ENCODE data around the gene APP. TPM values are rescaled to one million over a fixed set of nuclear protein-coding genes. Genes with fewer than 3 reads are reported as not detected.
A peak's percentile ranks its signal among the peaks of the same experiment; 100 is the strongest.

The APP gene
- total RNA-seq, 1 experiment from 2014 or later: 472 TPM

GRCh38 chr21:25967901-25968438, 202.6 kb downstream of the APP start:
- no TSS peak for BruUV-seq (replicated peaks)
- no peak overlapping the region for H3K4me3 Mint-ChIP-seq (ENCODE audit: unreplicated experiment)
- DNase-seq (ENCODE audit: unreplicated experiment): no peak
- intact Hi-C loops (cut with micrococcal nuclease): no loop called here
- H3K36me3 Mint-ChIP-seq (ENCODE audit: insufficient read depth, unreplicated experiment): peaks cover 48% of the 10 kb centered on the region
- H3K27ac Mint-ChIP-seq (ENCODE audit: low read depth, unreplicated experiment): peak overlapping the region; percentile 69
- TF ChIP-seq, protein P1, sequence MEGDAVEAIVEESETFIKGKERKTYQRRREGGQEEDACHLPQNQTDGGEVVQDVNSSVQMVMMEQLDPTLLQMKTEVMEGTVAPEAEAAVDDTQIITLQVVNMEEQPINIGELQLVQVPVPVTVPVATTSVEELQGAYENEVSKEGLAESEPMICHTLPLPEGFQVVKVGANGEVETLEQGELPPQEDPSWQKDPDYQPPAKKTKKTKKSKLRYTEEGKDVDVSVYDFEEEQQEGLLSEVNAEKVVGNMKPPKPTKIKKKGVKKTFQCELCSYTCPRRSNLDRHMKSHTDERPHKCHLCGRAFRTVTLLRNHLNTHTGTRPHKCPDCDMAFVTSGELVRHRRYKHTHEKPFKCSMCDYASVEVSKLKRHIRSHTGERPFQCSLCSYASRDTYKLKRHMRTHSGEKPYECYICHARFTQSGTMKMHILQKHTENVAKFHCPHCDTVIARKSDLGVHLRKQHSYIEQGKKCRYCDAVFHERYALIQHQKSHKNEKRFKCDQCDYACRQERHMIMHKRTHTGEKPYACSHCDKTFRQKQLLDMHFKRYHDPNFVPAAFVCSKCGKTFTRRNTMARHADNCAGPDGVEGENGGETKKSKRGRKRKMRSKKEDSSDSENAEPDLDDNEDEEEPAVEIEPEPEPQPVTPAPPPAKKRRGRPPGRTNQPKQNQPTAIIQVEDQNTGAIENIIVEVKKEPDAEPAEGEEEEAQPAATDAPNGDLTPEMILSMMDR (IDR thresholded peaks at IDR 0.05; ENCODE audit: unreplicated experiment): no peak
- ChIA-PET CTCF (interaction anchor here (0.6 to 1.0 kb wide), 5 partner anchors 11 to 69 kb away, joined by 3 to 4 read pairs (median 3); no protein-coding TSS in a partner anchor), POLR2A (interaction anchor here (0.9 to 2.1 kb wide), 3 partner anchors 13 to 15 kb away, joined by 3 to 7 read pairs (median 4); no protein-coding TSS in a partner anchor)
- H3K27me3 Mint-ChIP-seq (ENCODE audit: insufficient read depth, unreplicated experiment): no peaks in the 10 kb centered on the region
- peaks cover 12% of the 10 kb centered on the region for H3K9me3 Mint-ChIP-seq (ENCODE audit: unreplicated experiment)
- H3K4me1 Mint-ChIP-seq (ENCODE audit: insufficient read depth, unreplicated experiment): peaks cover 26% of the 10 kb centered on the region

DNA sequence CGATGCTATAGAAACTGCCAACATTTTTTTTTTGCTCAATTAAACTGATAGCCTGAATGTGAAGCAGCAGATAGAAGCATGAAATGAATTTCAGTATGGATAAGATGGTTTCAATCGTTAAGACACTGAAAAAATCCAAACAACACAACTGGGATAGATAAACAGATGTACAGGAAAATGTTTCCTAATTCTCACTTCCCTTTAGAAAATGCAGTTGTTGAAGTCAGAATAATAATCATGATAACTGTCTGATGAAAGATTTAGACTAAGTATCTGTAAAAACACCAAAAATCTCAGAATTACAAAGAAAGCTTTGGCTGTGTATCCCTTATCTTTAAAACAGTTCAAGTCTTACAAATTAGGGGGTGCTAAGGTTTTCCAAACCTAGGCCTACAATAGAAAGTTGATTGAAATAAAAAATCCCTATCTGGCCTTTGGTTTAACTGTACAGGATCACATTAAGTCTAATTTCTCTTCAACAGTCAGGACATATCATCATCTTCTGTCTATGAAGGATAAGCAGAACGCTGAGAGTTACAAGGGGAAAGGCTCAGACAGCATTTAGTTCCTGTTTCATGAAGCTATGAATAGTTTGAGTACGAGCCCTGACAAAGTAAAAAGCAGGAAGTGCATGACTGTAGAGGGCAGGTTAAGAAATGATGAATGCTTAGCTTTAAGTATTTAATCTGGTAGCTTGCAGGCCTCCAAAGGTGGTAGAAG, 203.2 kb downstream of the APP start:
- peak overlapping the region; percentile 69 for H3K27ac Mint-ChIP-seq (ENCODE audit: low read depth, unreplicated experiment)
- TF ChIP-seq, protein P1 (IDR thresholded peaks at IDR 0.05; ENCODE audit: unreplicated experiment): no peak
- peaks cover 48% of the 10 kb centered on the region for H3K36me3 Mint-ChIP-seq (ENCODE audit: insufficient read depth, unreplicated experiment)
- H3K4me1 Mint-ChIP-seq (ENCODE audit: insufficient read depth, unreplicated experiment): peaks cover 32% of the 10 kb centered on the region
- H3K27me3 Mint-ChIP-seq (ENCODE audit: insufficient read depth, unreplicated experiment): no peaks in the 10 kb centered on the region
- CTCF ChIA-PET: interaction anchor here (0.6 to 1.0 kb wide), 3 partner anchors 11 to 155 kb away, joined by 3 to 5 read pairs (median 3); no protein-coding TSS in a partner anchor
- no peak overlapping the region for H3K4me3 Mint-ChIP-seq (ENCODE audit: unreplicated experiment)
- peak; percentile 9 for DNase-seq (ENCODE audit: unreplicated experiment)
- POLR2A ChIA-PET: interaction anchor here (1.6 to 2.1 kb wide), 2 partner anchors 13 kb away, joined by 4 to 7 read pairs; no protein-coding TSS in a partner anchor
- peaks cover 12% of the 10 kb centered on the region for H3K9me3 Mint-ChIP-seq (ENCODE audit: unreplicated experiment)
- no TSS peak for BruUV-seq (replicated peaks)
- intact Hi-C loops (cut with micrococcal nuclease): no loop called here

DNA sequence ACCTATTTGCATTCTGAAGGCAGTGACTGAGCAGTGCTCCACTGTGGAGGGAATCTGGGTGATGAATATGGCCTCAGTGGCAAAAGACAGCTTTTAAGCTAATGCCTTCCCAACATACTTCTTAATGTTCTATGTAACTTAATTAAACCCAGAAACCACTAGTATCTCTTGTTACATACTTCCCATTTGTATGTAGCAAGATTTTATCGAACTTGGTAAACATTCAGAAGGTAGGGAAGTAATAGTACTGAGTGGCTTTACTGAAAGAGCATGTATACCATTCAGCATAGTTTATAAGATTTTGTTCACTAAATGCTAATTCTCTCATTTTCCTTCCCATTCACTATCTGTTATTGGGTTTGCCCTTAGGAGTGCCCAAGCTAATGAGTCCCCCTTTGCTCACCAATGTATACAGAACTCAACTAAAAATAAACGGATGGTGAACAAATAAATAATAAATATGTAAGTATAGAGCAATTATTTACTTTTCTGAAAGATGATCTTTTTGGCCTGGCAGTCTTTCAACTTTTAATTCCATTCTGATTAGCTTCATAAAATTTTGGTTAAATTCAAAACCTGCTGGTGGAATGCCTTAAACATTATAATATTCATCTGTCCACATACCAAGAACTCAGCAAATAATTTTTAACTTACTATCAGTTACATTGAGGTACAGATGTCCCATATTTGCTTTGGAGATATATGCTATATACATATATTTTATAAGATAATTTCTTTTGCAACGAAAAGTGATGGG, 204.4 kb downstream of the APP start:
- Mint-ChIP-seq H3K36me3 (ENCODE audit: insufficient read depth, unreplicated experiment) (peaks cover 38% of the 10 kb centered on the region), H3K4me1 (ENCODE audit: insufficient read depth, unreplicated experiment) (peaks cover 32% of the 10 kb centered on the region), H3K27me3 (ENCODE audit: insufficient read depth, unreplicated experiment) (no peaks in the 10 kb centered on the region), H3K4me3 (ENCODE audit: unreplicated experiment) (no peak overlapping the region), H3K27ac (ENCODE audit: low read depth, unreplicated experiment) (peak overlapping the region; percentile 69), H3K9me3 (ENCODE audit: unreplicated experiment) (peaks cover 2% of the 10 kb centered on the region)
- no peak for DNase-seq (ENCODE audit: unreplicated experiment)
- intact Hi-C loops (cut with micrococcal nuclease): no loop called here
- POLR2A ChIA-PET: interaction anchor here (0.6 kb wide), 1 partner anchor 204 kb away, joined by 3 read pairs; no protein-coding TSS in a partner anchor
- BruUV-seq (replicated peaks): no TSS peak
- TF ChIP-seq, protein P1 (IDR thresholded peaks at IDR 0.05; ENCODE audit: unreplicated experiment): no peak
- CTCF ChIA-PET: interaction anchor here (1.2 kb wide), 1 partner anchor 13 kb away, joined by 6 read pairs; no protein-coding TSS in a partner anchor

DNA sequence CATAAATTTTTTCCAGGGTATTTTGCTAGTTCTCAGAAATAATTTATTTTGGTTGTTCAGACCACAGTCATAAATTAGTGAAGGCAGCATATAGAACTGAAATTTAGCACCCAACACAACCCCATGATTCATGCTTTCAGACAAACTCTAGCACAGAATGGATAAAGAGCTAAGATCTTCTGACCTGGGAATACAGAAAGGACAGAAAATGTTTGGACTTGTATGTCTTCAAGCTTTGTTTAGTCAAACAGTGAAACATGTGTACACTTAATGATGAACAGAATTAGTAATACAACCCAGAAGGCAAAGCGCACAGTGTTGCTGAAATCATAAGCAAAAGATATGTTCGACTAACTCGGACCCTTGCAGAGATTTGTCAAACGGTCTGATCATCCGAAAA, 205.6 kb downstream of the APP start:
- Mint-ChIP-seq H3K9me3 (ENCODE audit: unreplicated experiment) (no peaks in the 10 kb centered on the region), H3K4me1 (ENCODE audit: insufficient read depth, unreplicated experiment) (peaks cover 32% of the 10 kb centered on the region), H3K27ac (ENCODE audit: low read depth, unreplicated experiment) (no peak overlapping the region), H3K27me3 (ENCODE audit: insufficient read depth, unreplicated experiment) (no peaks in the 10 kb centered on the region), H3K36me3 (ENCODE audit: insufficient read depth, unreplicated experiment) (peaks cover 32% of the 10 kb centered on the region), H3K4me3 (ENCODE audit: unreplicated experiment) (no peak overlapping the region)
- no peak for DNase-seq (ENCODE audit: unreplicated experiment)
- intact Hi-C loops (cut with micrococcal nuclease): loop anchor here (5.0 kb wide), 1 partner anchor 207 kb away; the partner anchor contains the start of gene APP
- TF ChIP-seq, protein P1 (IDR thresholded peaks at IDR 0.05; ENCODE audit: unreplicated experiment): no peak
- BruUV-seq (replicated peaks): no TSS peak
- ChIA-PET POLR2A (no interaction called here), CTCF (no interaction called here)
